Hepatic stellate cell (primary cell): ENCODE results near the gene SLITRK6.
"Not testable (repeated sequence)": the region's sequence is repeated elsewhere in the genome, so short reads cannot be mapped to it uniquely, and the experiment has no call there.

ENCODE experiments used
- DNase-seq: peaks from one replicate; pipeline ENCODE4 v3.0.0; 2011; ENCODE audit warnings: low spot score

Gene SLITRK6

GRCh38 chr13:85799097-85799582, at the start of gene SLITRK6:
Gene SLITRK6 (minus strand): TSS chr13:85799419. CDS start chr13:85796508, 2,911 bp downstream.
- peak; percentile 4 for DNase-seq

DNA sequence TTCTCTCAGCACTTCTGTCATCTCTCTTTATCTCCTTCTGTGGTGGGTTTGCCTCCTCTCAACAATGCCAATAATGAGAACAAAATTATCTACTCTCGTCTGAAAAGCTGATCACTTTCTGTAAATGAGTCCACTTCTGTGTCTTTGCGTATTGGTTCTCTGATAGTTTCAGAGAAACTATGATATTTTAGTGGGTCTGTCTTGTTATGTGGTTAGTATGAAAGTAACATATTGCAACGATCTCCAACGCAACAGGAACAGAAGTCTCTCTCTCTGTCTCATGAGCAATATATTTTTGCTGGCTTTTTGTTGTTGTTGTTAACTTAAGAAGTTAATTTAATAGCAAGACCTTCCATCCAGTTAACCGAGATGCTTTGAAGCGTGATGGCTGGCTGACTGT, 47.8 kb upstream of the SLITRK6 start:
- DNase-seq = no peak

- DNase-seq = no peak
Observed at GRCh38 chr13:85841427-85841826, 42.2 kb upstream of the SLITRK6 start.

GRCh38 chr13:85833921-85834320, 34.7 kb upstream of the SLITRK6 start:
- DNase-seq = no peak

DNA sequence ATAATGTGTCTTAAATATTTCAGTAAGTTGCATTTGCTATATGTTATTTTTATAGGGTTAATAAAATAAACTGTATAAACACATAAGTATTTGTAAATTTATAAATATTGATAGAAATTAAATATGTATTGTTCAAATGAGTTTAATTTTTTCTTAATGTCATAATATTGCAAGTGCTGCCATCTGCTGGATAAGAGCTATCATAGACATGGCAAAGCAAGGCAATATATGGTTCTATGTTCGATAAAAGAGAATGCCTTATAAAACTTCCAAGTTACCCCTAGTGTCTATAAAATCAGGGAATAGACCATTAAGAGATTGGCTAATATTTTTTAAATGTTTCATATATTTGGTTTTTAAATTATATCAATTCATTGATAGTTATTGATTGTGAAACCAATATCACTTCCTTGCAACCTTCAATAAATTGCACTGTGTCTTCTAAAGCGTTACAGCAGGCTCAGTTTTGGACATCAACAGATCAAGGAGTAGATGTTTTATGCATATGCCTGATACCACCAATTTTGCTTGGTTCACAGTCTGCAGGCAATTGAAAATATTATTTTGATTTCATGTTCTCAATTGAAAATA, 29.0 kb upstream of the SLITRK6 start:
- peak; percentile 1 for DNase-seq

DNA sequence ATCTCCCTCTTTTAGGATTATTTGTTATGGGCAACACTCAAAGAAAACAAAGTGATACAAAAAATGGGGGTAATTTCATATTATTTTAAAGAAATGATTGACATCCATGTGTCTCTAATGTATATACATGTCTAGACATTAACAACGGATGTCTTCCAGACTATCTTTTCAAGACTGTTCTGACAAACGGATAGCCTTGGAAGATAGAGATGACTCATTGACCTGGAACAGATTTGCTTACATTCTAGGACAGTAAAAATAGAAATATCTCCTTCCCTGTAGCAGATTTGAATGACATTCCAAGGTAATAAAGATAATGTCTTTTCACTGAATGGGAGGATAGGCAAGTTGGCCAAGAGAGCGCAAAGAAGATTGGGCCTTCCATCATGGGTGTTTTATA, 26.2 kb upstream of the SLITRK6 start:
- DNase-seq = no peak

GRCh38 chr13:85823832-85824231, 24.6 kb upstream of the SLITRK6 start:
- DNase-seq = no peak

DNA sequence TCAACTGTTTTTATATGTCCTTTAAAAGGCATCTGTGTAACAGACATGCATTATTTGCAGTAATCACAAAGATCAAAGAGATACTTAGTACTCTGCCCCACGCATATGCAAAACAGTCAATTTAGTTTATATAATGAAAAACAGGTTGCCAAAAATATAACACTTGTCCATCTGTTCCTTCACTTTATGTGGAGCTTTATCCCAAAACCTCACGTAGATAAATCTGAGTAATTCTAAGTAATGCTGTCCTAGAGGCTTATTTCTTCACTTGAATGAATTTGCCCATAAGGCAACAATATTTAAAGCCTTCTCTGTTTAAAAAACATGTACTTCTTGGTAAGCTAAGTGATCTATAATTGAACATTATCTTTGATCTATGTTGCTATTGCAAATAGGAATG, 20.3 kb upstream of the SLITRK6 start:
- no peak for DNase-seq

DNA sequence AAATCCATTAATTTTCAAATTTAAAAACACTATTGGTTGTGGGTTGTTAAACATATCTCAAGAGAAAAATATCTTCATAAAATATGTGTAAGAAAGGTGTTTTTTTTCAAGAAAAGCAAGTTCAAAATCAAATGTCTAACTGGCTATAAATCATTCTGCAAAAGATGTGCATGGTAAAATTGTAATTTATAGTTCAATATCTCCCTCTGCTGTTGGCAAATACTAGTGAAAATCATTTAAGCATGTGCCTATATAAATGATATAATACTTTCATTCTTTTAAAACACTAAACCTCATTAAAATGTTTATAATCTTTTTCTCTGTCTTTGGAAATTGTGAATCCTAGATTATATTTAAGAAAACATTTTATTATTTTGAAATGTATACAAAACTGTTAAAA, 17.2 kb upstream of the SLITRK6 start:
- DNase-seq = no peak

DNA sequence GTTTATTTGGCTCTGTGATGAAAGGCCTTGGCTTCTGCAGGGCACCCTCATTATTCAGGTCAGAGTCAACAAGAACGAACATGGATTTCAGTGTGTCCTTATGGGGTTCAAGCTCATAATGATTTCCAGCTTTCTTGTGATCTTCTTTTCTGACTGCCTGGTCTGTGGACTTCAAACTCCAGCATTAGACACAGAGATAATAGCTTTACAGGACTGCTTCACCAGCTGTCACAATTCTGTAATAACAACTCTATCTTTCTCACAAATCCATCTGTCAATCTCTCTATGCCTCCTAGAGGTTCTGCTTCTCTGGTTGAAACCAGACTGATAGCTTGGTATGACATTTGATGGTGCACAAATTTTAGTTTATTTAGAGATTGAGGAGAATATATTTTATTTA, 13.1 kb upstream of the SLITRK6 start:
- DNase-seq = no peak

- DNase-seq = no peak
Observed at GRCh38 chr13:85808811-85809210, 9.6 kb upstream of the SLITRK6 start.

DNA sequence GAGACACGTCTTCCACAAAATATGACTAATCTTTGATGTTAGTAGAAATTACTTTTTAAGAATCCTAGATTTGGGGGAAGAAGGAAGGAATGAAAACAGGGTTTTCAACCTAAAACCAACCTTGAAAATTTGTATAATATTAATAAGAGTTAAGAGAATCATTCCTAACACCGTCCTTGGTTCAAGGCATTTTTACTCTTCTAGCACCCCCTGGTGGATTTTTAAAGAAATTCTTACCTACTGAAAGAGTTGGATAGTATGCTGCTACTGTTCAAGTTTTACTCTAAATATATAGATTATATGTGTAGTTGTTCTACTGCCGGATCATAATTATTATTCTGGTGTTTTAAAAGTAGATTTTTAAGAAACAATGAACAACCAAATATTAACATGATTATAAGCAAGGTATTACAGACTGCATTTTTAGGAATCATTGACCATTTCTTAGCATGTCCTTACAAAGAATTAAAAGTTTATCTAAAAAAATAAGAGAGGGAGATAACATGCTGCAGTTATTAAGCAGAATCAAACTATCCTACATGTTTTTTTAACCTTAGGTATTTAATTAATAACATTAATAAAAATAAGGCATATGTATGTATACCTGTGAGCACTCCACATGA, 7.4 kb upstream of the SLITRK6 start:
- peak; percentile 2 for DNase-seq

GRCh38 chr13:85798556-85798955, 663 bp downstream of the SLITRK6 start:
- DNase-seq = no peak

GRCh38 chr13:85797311-85797710, 1.9 kb downstream of the SLITRK6 start:
- DNase-seq = no peak

DNA sequence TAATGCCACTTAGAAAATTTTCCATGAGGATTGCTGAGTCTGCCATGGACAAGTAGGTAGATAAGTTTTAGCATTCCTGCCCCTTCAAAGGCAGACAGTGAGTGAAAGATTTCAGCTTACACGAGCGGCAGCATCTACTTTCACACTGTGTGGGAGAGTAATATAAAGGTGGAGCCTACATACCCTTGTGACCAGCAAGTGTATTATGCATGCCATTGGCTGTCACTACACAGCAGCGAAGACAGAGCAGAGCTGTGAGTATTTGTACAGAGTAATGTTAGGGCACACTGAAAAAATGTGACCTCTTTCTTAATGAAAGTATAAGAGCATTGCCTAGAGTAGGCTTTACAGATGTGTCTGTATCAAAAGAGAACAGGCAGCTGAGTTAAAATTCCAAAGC, 14.0 kb downstream of the SLITRK6 start:
- no peak for DNase-seq

- DNase-seq = peak; percentile 6
Observed at GRCh38 chr13:85772367-85772766, 26.9 kb downstream of the SLITRK6 start.

- DNase-seq = no peak
Observed at GRCh38 chr13:85771856-85772255, 27.4 kb downstream of the SLITRK6 start.

DNA sequence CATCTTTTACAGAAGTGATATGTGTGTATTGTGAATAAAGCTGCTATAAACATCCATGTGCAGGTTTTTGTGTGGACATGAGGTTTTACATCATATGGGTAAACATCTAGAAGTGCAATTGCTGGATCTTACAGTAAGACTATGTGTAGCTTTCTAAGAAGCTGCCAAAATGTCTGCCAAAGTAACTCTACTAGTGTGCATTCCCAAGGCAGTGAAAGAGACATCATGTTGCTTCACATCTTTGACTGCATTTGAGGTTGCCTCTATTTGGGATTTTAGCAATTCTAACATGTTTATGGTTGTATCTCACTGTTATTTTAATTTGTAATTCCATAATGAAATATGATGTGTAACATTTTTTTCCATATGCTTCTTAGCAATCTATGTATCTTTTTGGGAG, 30.3 kb downstream of the SLITRK6 start:
- no peak for DNase-seq

DNA sequence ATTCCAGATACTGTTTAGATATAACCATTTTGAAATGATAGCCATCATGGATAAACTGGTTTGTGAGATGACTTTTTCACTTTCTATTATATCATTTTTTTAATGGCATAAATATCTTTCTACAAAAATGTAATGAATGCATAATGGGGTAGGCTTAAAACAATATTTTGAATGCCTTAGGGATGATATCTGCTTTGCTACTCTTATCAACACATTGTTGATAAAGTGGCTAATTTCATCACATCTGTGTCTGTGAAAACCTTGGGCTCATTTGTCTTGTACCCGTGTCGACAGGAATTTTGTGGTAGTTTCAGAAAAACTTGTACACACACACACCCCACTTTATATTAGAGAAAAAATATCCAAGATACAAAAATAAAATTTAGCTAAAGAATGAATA, 44.1 kb downstream of the SLITRK6 start:
- DNase-seq = no peak

- not testable (repeated sequence) for DNase-seq
Observed at GRCh38 chr13:85743201-85743770, 55.9 kb downstream of the SLITRK6 start.
